ENCODE measurements around the gene LRP1-AS. TPM values are rescaled to one million over a fixed set of nuclear protein-coding genes. Genes with fewer than 3 reads are reported as not detected.
"Not testable (repeated sequence)": the region's sequence is repeated elsewhere in the genome, so short reads cannot be mapped to it uniquely, and the experiment has no call there.

Gene LRP1-AS
- polyA plus RNA-seq, 2 donors, result not detected

DNA sequence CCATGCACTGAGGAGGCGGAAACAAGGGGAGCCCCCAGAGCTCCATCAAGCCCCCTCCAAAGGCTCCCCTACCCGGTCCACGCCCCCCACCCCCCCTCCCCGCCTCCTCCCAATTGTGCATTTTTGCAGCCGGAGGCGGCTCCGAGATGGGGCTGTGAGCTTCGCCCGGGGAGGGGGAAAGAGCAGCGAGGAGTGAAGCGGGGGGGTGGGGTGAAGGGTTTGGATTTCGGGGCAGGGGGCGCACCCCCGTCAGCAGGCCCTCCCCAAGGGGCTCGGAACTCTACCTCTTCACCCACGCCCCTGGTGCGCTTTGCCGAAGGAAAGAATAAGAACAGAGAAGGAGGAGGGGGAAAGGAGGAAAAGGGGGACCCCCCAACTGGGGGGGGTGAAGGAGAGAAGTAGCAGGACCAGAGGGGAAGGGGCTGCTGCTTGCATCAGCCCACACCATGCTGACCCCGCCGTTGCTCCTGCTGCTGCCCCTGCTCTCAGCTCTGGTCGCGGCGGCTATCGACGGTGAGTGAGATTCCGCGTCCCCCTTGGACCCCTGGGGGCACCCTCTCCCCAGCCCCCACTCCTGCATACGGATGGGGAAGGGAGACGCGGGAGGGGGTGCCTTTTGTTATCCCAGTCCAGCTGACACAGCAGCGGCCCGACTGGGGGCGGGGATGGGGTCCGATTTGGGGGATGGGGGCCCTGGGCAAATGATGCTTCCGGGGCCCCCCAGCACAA, 18.7 kb downstream of the LRP1-AS start:
- Histone ChIP-seq H3K4me1 (ENCODE audit: control insufficient read depth in 2 of 2, insufficient read depth in 2 of 2, low read length in 1 of 2) (peaks cover 3 to 10% of the 10 kb centered on the region in 2 donors), H3K27me3 (ENCODE audit: control insufficient read depth in 1 of 2, insufficient read depth in 2 of 2, low read length in 2 of 2) (no peaks in the 10 kb centered on the region)

DNA sequence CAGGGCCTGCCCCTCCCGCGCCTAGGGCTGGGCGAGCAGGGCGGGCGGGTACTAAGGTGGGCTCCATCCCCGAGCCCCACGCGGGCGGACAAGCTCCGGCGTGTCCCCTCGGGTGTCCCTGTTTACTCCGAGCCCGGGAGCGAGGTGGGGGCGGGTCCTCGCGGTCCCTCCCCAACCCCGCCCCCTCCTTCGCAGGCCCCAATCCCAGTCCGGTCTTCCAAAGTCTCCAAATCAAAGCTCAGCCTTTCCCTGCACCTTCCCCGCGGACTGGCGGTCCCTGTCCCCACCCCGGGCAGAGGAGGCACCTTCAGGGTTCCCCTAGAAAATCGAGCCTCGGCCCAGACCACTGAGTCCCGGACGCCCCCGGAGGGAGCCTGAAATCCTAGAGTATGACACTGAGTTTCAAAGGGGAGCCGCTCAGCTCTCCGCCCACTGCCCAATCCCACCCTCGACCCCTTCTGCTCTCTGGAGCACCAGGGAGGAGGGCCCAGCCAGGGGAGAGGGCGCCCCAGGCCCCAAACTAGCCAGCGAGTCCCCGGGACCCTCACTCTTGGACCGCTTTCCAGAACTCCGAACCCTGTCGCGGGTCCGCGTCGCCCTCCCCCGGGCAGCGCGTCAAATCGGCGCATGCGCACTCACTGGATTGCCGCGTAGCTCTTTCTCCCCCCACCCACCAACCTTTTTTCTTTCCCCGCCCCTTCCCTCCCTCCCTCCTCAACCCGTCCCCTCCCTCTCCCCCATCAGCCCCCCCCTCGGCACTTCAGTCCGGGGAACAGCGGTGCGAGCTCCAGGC, 19.5 kb downstream of the LRP1-AS start, which contains the start of gene LRP1:
TSS of gene LRP1 (plus strand) at position 758 of the 793 bp plus-strand sequence. CDS start 482 bp downstream, outside the sequence.
- H3K27ac ChIP-seq (ENCODE audit: low read depth in 2 of 2, low read length in 1 of 2), result peak within 1 kb of the TSS; percentile 98 to 100
- H3K27me3 ChIP-seq (ENCODE audit: control insufficient read depth in 1 of 2, insufficient read depth in 2 of 2, low read length in 2 of 2), result no peaks in the 10 kb centered on the region
- H3K36me3 ChIP-seq (ENCODE audit: control insufficient read depth in 2 of 2, insufficient read depth in 2 of 2, low read length in 1 of 2), result no peaks in the 10 kb centered on the region
- H3K4me1 ChIP-seq (ENCODE audit: control insufficient read depth in 2 of 2, insufficient read depth in 2 of 2, low read length in 1 of 2), result peaks cover 3 to 10% of the 10 kb centered on the region in 2 donors
- 1% methylated on average over 43 to 57 of the region's 57 CpGs for WGBS, 2 donors
- H3K9me3 ChIP-seq (ENCODE audit: control insufficient read depth in 2 of 2, insufficient read depth in 1 of 2, low read depth in 1 of 2, low read length in 1 of 2), result no peaks in the 10 kb centered on the region
- peak within 1 kb of the TSS; percentile 64 to 68 for H3K4me3 ChIP-seq (ENCODE audit: low read depth in 1 of 2, low read length in 2 of 2)

More for the DNA sequence above, 18.7 kb downstream of the LRP1-AS start:
- Histone ChIP-seq H3K27ac (ENCODE audit: low read depth in 2 of 2, low read length in 1 of 2) (peak overlapping the region; percentile 84 to 98), H3K9me3 (ENCODE audit: control insufficient read depth in 2 of 2, insufficient read depth in 1 of 2, low read depth in 1 of 2, low read length in 1 of 2) (no peaks in the 10 kb centered on the region), H3K36me3 (ENCODE audit: control insufficient read depth in 2 of 2, insufficient read depth in 2 of 2, low read length in 1 of 2) (no peaks in the 10 kb centered on the region), H3K4me3 (ENCODE audit: low read depth in 1 of 2, low read length in 2 of 2) (peak overlapping the region; percentile 64 to 68)
- 2% methylated on average over 28 to 35 of the region's 35 CpGs for WGBS, 2 donors

- no peaks in the 10 kb centered on the region for H3K9me3 ChIP-seq (ENCODE audit: control insufficient read depth in 2 of 2, insufficient read depth in 1 of 2, low read depth in 1 of 2, low read length in 1 of 2)
- no peaks in the 10 kb centered on the region for H3K27me3 ChIP-seq (ENCODE audit: control insufficient read depth in 1 of 2, insufficient read depth in 2 of 2, low read length in 2 of 2)
- no peaks in the 10 kb centered on the region for H3K36me3 ChIP-seq (ENCODE audit: control insufficient read depth in 2 of 2, insufficient read depth in 2 of 2, low read length in 1 of 2)
- WGBS, 2 donors, result 4% methylated on average over 26 of the region's 26 CpGs
- H3K27ac ChIP-seq (ENCODE audit: low read depth in 2 of 2, low read length in 1 of 2), result peak overlapping the region; percentile 98 to 100
- H3K4me3 ChIP-seq (ENCODE audit: low read depth in 1 of 2, low read length in 2 of 2), result peak overlapping the region; percentile 64 to 68
- H3K4me1 ChIP-seq (ENCODE audit: control insufficient read depth in 2 of 2, insufficient read depth in 2 of 2, low read length in 1 of 2), result peaks cover 3 to 10% of the 10 kb centered on the region in 2 donors
Measured at GRCh38 chr12:57127101-57127725, 20.2 kb downstream of the LRP1-AS start.

- WGBS, 2 donors, result 29 to 36% methylated on average over 7 of the region's 7 CpGs
- no peak overlapping the region for H3K4me3 ChIP-seq (ENCODE audit: low read depth in 1 of 2, low read length in 2 of 2)
- H3K36me3 ChIP-seq (ENCODE audit: control insufficient read depth in 2 of 2, insufficient read depth in 2 of 2, low read length in 1 of 2), result no peaks in the 10 kb centered on the region
- no peaks in the 10 kb centered on the region for H3K9me3 ChIP-seq (ENCODE audit: control insufficient read depth in 2 of 2, insufficient read depth in 1 of 2, low read depth in 1 of 2, low read length in 1 of 2)
- H3K27ac ChIP-seq (ENCODE audit: low read depth in 2 of 2, low read length in 1 of 2), result peak overlapping the region; percentile 98 to 100
- no peaks in the 10 kb centered on the region for H3K27me3 ChIP-seq (ENCODE audit: control insufficient read depth in 1 of 2, insufficient read depth in 2 of 2, low read length in 2 of 2)
- peaks cover 0 to 4% of the 10 kb centered on the region in 2 donors for H3K4me1 ChIP-seq (ENCODE audit: control insufficient read depth in 2 of 2, insufficient read depth in 2 of 2, low read length in 1 of 2)
Measured at GRCh38 chr12:57126561-57126960, 20.9 kb downstream of the LRP1-AS start.

DNA sequence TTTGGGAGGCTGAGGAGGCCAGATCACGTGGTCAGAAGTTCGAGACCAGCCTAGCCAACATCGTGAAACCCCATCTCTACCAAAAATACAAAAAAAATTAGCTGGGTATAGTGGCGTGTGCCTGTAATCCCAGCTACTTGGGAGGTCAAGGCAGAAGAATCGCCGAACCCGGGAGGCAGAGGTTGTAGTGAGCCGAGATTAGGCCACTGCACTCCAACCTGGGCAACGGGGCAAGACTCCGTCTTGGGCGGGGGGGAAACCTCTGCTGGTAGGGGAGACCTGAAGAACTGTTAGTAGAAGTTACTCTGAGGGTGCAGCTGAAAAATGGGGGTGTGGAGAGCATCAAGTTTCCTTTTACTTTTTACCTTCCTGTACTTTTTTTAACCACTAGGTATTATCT, 21.4 kb downstream of the LRP1-AS start:
- Histone ChIP-seq H3K36me3 (ENCODE audit: control insufficient read depth in 2 of 2, insufficient read depth in 2 of 2, low read length in 1 of 2) (no peaks in the 10 kb centered on the region), H3K4me1 (ENCODE audit: control insufficient read depth in 2 of 2, insufficient read depth in 2 of 2, low read length in 1 of 2) (peaks cover 0 to 2% of the 10 kb centered on the region in 2 donors), H3K27ac (ENCODE audit: low read depth in 2 of 2, low read length in 1 of 2) (no peak overlapping the region), H3K9me3 (ENCODE audit: control insufficient read depth in 2 of 2, insufficient read depth in 1 of 2, low read depth in 1 of 2, low read length in 1 of 2) (no peaks in the 10 kb centered on the region), H3K27me3 (ENCODE audit: control insufficient read depth in 1 of 2, insufficient read depth in 2 of 2, low read length in 2 of 2) (no peaks in the 10 kb centered on the region), H3K4me3 (ENCODE audit: low read depth in 1 of 2, low read length in 2 of 2) (no peak overlapping the region)
- 91 to 93% methylated on average over 11 of the region's 11 CpGs for WGBS, 2 donors

DNA sequence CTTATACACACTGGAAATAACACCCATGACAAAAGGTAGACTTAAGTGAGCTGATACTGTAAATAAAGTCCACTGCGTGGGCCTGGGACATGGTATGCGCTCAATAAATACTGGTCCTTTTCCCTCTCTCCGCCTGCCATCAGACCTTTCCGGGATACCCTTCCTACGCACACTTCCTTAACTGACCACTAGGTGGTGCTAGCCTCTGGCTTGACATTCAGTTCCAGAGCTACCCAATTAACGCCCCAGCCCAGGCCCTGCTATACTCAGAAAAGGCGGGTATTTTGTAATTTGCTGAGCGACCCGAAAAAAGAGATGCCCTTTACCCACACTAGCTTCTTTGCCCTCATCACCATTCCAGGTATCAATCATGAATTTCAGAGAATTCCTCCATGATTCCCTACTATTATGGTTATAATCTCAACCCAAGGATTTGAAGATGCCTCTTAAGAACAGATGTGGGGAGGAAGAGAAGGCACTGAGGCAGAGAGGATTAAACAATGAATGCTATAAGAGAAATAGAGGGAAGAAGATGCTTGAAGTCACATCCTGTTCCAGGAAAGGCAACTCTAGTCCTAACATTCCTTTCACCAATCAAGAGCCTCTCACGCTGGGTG, 23.1 kb downstream of the LRP1-AS start:
- Histone ChIP-seq H3K4me1 (ENCODE audit: control insufficient read depth in 2 of 2, insufficient read depth in 2 of 2, low read length in 1 of 2) (no peaks in the 10 kb centered on the region), H3K27me3 (ENCODE audit: control insufficient read depth in 1 of 2, insufficient read depth in 2 of 2, low read length in 2 of 2) (no peaks in the 10 kb centered on the region), H3K4me3 (ENCODE audit: low read depth in 1 of 2, low read length in 2 of 2) (no peak overlapping the region), H3K36me3 (ENCODE audit: control insufficient read depth in 2 of 2, insufficient read depth in 2 of 2, low read length in 1 of 2) (no peaks in the 10 kb centered on the region), H3K9me3 (ENCODE audit: control insufficient read depth in 2 of 2, insufficient read depth in 1 of 2, low read depth in 1 of 2, low read length in 1 of 2) (no peaks in the 10 kb centered on the region), H3K27ac (ENCODE audit: low read depth in 2 of 2, low read length in 1 of 2) (no peak overlapping the region)
- 13 to 14% methylated on average over 10 of the region's 10 CpGs for WGBS, 2 donors

- WGBS, 2 donors, result 41 to 50% methylated on average over 2 of the region's 2 CpGs
- H3K4me1 ChIP-seq (ENCODE audit: control insufficient read depth in 2 of 2, insufficient read depth in 2 of 2, low read length in 1 of 2), result peaks cover 0 to 4% of the 10 kb centered on the region in 2 donors
- no peak overlapping the region for H3K27ac ChIP-seq (ENCODE audit: low read depth in 2 of 2, low read length in 1 of 2)
- no peaks in the 10 kb centered on the region for H3K27me3 ChIP-seq (ENCODE audit: control insufficient read depth in 1 of 2, insufficient read depth in 2 of 2, low read length in 2 of 2)
- H3K9me3 ChIP-seq (ENCODE audit: control insufficient read depth in 2 of 2, insufficient read depth in 1 of 2, low read depth in 1 of 2, low read length in 1 of 2), result no peaks in the 10 kb centered on the region
- no peaks in the 10 kb centered on the region for H3K36me3 ChIP-seq (ENCODE audit: control insufficient read depth in 2 of 2, insufficient read depth in 2 of 2, low read length in 1 of 2)
- H3K4me3 ChIP-seq (ENCODE audit: low read depth in 1 of 2, low read length in 2 of 2), result no peak overlapping the region
Measured at GRCh38 chr12:57123813-57124212, 23.6 kb downstream of the LRP1-AS start.

DNA sequence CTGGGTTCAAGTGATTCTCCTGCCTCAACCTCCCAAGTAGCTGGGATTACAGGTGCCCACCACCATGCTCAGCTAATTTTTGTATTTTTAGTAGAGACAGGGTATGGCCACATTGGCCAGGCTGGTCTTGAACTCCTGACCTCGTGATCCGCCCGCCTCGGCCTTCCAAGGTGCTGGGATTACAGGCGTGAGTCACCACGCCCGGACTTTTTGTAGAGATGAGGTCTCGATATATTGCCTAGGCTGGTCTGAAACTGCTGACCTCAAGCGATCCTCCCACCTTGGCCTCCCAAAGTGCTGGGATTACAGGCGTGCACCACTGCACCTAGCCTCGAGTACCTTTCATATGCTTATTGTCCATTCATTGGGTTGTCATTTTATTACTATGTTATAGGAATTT, 26.7 kb downstream of the LRP1-AS start:
- H3K9me3 ChIP-seq (ENCODE audit: control insufficient read depth in 2 of 2, insufficient read depth in 1 of 2, low read depth in 1 of 2, low read length in 1 of 2); H3K4me1 ChIP-seq (ENCODE audit: control insufficient read depth in 2 of 2, insufficient read depth in 2 of 2, low read length in 1 of 2); H3K27ac ChIP-seq (ENCODE audit: low read depth in 2 of 2, low read length in 1 of 2); H3K27me3 ChIP-seq (ENCODE audit: control insufficient read depth in 1 of 2, insufficient read depth in 2 of 2, low read length in 2 of 2); H3K36me3 ChIP-seq (ENCODE audit: control insufficient read depth in 2 of 2, insufficient read depth in 2 of 2, low read length in 1 of 2); H3K4me3 ChIP-seq (ENCODE audit: low read depth in 1 of 2, low read length in 2 of 2): not testable (repeated sequence)
- 82 to 85% methylated on average over 11 of the region's 11 CpGs for WGBS, 2 donors
